ENCODE measurements around the gene NPIPA8.
"Not testable (repeated sequence)": the region's sequence is repeated elsewhere in the genome, so short reads cannot be mapped to it uniquely, and the experiment has no call there.

Gene NPIPA8

DNA sequence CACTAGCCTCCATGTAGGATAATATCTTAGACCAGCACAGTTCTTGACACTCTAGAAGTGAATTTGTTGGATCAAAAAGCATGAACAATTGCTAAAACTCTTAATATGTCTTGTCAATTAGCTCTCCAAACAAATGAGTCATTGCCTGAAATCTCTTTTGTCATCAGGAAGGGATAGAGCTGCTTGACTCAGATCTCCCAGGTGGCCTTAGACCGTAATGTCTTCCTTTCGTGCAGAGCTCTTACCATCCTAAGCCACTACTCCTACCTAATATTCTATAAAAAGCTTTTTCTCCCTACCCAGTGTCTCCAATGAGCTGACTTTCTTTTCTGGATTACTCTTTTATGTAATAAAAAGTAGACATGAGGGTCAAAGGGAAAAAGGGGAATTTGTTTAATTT, 66.4 kb downstream of the NPIPA8 start:
- not testable (repeated sequence) for DNase-seq
